Measurements from ENCODE around the gene ERVH48-1. TPM values are rescaled to one million over a fixed set of nuclear protein-coding genes. Genes with fewer than 3 reads are reported as not detected.
"Not testable (repeated sequence)": the region's sequence is repeated elsewhere in the genome, so short reads cannot be mapped to it uniquely, and the experiment has no call there.

The ERVH48-1 gene
- polyA plus RNA-seq, 3 donors = 0.27 to 1.8 (median 0.36) TPM

DNA sequence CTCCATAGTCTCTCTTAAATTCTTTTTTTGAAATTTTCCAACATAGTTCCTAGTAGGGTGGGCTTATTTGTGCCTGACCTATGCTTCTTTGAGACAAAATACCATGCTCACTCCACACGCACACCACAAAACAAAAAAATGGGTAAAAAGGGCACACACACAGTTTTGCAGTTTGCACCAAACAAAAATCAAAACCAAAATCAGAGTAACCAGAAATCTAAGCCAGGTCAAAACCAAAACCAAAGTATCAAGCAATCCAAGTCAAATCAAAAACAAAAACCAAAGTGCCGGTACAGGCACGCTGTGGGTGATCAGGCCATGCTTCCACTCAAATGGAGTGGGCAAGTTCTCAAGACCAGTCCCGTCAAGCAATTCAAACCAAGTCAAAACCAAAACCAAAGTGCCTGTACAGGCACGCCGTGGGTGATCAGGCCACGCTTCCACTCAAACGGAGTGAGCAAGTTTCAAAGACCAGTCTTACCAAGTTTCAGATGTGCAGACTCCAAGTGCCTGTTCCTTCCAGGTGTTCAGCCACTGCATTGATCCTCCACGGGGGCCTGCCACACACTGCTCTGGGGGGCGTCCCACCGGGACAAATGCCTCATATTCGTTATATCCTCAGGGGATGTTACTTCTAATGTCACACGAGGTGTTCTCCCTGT, 23.8 kb upstream of the ERVH48-1 start:
- not testable (repeated sequence) for DNase-seq (ENCODE audit: extremely low read depth in 1 of 11, low read depth in 9 of 11, low spot score in 4 of 11)

DNA sequence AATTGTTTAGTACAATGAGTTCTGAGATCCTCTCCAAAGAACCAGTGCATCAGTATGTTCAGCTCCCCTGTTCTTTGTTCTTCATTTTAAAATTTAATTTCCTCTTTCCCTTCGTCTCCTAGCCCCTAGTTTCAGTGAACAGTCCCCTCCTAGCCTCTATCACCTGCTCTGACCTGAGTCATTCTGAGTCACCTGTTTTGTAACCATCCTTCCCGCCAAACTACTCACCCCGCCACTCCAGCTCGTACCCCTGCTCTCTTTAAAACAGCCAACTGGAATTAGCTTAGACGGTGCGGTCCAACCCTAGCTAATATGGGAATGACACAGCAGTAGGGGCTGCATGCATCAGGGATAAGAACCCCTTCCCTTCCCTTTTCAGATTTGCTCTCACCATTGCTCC, 16.8 kb upstream of the ERVH48-1 start:
- DNase-seq (ENCODE audit: extremely low read depth in 1 of 11, low read depth in 9 of 11, low spot score in 4 of 11) = no peak

- no peak for DNase-seq (ENCODE audit: extremely low read depth in 1 of 11, low read depth in 9 of 11, low spot score in 4 of 11)
Measured at GRCh38 chr21:42941696-42942085, 16.3 kb upstream of the ERVH48-1 start.

DNA sequence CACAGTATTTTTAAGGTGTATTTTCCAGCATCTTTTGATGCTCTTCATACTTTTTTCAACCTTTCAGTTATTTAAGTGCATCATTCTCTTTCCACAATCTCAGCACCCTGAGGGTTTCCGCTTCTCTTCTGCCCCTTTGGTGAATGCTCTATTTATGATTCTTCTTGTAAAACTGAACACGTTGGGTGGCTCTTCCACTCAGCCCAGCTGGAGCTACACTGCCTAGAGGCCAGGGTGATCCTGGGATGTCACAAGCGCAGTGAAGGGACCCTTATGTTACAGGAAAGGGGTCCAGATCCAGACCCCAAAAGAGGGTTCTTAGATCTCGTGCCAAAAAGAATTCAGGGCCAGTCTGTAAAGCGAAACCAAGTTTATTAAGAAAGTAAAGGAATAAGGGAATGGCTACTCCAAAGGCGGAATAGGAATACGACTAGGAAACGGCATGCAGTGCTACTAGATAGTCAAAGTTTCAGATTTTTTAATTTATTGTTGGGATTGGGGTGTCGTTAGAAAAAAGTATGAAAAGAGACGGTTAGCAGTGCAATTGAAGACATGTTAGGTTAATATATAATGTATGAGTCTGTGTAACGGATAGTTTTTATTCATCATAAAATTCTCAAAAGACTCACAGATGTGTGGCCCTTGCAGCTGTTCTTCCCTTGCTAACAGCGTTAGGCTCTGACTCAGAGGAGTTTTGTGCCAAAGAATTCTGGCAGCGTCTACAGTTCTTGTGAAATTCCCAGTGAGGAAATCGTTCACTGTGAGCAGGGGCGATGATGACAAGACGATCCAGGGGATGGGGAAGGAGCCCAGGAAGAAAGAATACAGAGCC, 14.4 kb upstream of the ERVH48-1 start:
- DNase-seq (ENCODE audit: extremely low read depth in 1 of 11, low read depth in 9 of 11, low spot score in 4 of 11) = peak in 9 of 11 donors; percentile 44 to 81 (median 71)

DNA sequence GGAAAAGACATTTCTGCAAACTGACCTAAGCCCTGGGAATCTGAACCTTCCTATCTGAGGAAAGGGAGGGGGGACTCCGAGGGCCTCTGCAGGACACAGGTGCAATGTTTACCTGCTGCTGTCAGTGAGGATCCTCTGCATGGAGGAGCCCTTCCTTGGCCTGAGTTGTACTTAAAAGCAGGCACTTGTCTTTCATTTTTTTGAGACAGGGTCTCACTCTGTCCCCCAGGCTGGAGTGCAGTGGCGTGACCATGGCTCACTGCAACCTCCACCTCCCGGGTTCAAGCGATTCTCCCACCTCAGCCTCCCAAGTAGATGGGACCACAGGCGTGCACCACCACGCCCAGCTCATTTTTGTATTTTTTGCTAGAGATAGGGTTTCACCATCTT, 13.2 kb upstream of the ERVH48-1 start:
- not testable (repeated sequence) for DNase-seq (ENCODE audit: extremely low read depth in 1 of 11, low read depth in 9 of 11, low spot score in 4 of 11)

DNA sequence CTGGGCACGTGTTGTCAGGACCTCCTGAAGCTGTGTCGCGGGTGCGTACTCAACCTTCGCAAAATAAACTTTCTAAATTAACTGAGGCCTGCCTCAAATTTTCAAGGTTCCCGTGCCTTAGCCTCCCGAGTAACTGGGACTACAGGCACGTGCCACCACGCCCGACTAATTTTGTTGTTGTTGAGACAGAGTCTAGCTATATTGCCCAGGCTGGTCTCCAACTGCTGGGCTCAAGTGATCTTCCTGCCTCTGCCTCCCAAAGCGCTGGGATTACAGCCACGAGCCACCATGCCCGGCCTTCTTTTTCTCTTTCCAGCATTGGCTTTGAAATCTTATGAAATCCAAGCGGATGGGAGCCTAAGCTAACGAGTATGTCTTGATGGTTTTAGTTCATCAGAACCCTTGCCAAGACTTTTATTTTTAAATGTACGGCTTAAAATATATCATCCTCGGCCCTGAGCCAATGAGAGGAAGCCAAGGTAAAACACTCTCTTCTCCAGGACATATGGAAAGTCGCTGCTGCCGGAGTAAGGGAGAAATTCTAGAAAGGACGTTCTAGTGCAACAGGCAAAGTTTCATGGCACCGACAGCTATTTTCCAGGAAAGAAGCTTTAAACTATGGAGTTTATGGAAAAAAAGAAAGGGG, 12.7 kb upstream of the ERVH48-1 start:
- no peak for DNase-seq (ENCODE audit: extremely low read depth in 1 of 11, low read depth in 9 of 11, low spot score in 4 of 11)

DNA sequence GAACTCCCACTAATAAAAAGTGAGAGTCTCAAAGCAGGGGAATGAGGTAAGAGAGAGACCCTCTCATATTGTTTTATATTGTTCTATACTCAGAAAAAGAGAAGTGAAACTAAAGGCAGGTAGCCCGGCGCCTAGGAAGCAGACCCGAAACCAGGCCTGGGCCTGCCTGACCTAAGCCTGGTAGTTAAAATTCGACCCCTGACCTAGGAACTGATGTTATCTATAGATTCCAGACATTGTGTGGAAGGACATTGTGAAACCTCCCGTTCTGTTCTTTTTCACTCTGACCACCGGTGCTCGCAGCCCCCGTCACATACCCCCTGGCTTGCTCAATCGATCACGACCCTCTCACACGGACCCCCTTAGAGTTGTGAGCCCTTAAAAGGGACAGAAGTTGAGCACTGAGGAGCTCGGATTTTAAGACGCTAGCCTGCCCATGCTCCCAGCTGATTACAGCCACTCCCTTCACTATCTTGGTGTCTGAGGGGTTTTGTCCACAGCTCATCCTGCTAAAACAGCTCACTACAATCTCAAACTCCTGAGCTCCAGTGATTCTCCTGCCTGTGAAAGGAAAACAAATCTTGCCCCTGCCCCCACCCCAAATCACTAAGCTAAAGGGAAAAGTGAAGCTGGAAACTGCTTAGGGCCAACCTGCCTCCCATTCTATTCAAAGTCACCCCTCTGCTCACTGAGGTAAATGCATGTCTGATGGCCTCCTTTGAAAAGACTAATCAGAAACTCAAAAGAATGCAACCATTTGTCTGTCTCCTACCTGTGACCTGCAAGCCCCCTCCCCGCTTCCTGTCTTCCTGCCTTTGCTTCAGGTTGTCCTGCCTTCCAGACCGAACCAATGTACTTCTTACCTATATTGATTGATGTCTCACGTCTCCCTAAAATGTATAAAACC, 11.9 kb upstream of the ERVH48-1 start:
- not testable (repeated sequence) for DNase-seq (ENCODE audit: extremely low read depth in 1 of 11, low read depth in 9 of 11, low spot score in 4 of 11)

GRCh38 chr21:42936360-42936759, 10.9 kb upstream of the ERVH48-1 start:
- not testable (repeated sequence) for DNase-seq (ENCODE audit: extremely low read depth in 1 of 11, low read depth in 9 of 11, low spot score in 4 of 11)

DNA sequence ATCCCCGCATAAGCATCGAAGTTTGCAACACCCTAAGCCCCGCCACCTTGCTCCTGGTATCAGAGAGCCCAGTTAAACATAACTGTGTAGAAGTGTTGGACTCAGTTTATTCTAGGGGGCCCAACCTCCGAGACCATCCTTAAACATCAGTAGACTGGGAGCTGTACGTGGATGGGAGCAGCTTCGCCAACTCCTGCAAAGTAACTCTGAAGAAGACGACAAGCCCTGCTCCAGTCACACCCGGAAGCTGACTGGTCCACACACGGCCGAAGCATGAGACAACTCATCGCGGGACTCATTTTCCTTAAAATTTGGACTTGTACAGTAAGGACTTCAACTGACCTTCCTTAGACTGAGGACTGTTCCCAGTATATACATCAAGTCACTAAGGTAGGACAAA, 8.5 kb upstream of the ERVH48-1 start:
- not testable (repeated sequence) for DNase-seq (ENCODE audit: extremely low read depth in 1 of 11, low read depth in 9 of 11, low spot score in 4 of 11)

- not testable (repeated sequence) for DNase-seq (ENCODE audit: extremely low read depth in 1 of 11, low read depth in 9 of 11, low spot score in 4 of 11)
Measured at GRCh38 chr21:42933137-42933970, 7.9 kb upstream of the ERVH48-1 start.

GRCh38 chr21:42932378-42933136, 7.1 kb upstream of the ERVH48-1 start:
- DNase-seq (ENCODE audit: extremely low read depth in 1 of 11, low read depth in 9 of 11, low spot score in 4 of 11) = not testable (repeated sequence)

DNA sequence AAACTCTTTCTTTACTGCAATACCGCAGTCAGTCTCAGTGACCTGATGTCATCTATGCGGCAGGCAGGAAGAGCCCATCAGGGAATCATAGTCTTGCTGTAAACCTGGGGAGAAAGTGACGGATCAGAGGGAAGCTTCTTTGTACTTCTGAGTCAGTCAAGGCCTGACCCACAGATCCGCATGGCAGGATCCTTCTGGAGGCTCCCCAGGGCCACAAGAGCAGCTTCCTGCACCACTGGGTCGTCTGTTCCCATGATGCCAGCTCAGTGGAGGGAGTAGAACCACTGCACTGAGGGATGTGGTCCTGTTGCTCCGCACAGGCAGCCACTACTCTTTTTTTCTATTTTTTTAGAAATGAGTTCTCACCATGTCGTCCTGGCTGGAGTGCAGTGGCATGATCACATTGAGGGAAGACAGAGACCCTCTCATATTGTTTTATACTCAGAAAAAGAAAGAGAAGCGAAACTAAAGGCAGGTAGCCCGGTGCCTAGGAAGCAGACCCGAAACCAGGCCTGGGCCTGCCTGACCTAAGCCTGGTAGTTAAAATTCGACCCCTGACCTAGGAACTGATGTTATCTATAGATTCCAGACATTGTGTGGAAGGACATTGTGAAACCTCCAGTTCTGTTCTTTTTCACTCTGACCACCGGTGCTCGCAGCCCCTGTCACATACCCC, 6.3 kb upstream of the ERVH48-1 start:
- DNase-seq (ENCODE audit: extremely low read depth in 1 of 11, low read depth in 9 of 11, low spot score in 4 of 11) = no peak

DNA sequence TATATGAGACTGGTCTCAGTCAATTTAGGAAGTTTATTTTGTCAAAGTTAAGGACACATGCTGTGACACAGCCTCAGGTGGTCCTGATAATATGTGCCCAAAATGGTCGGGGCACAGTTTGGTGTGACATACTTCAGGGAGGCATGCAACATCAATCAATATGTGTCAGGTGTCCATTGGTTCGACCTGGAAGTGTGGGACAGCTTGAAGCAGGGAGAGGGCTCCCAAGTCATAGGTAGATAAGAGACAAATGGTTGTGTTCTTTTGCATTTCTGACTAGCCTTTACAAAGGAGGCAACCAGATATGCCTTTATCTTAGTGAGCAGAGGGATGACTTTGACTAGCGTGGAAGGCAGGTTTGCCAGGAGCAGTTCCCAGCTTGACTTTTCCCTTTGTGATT, 4.5 kb upstream of the ERVH48-1 start:
- DNase-seq (ENCODE audit: extremely low read depth in 1 of 11, low read depth in 9 of 11, low spot score in 4 of 11) = no peak

- DNase-seq (ENCODE audit: extremely low read depth in 1 of 11, low read depth in 9 of 11, low spot score in 4 of 11) = not testable (repeated sequence)
Measured at GRCh38 chr21:42927474-42928200, 2.2 kb upstream of the ERVH48-1 start.

DNA sequence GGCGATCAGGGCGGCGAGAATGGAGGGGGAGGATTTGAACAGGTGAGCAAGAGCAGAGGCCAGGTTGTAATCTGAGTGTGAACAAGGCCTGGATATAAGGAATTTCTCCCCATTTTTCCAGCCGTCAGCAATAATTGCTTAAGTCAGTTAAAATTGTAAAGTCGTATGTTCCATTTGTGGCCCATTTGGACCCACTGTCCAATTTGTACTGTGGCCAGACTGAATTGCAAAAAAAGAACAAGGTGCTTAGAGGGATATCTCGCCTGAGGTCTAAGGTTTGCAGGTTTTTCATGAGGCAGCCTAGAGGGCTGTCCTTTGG, 1.0 kb downstream of the ERVH48-1 start:
- DNase-seq (ENCODE audit: extremely low read depth in 1 of 11, low read depth in 9 of 11, low spot score in 4 of 11) = no peak
